WTC11 (cell line): ENCODE results near the gene SEZ6L.

Experiments
- CREM ChIP-seq: sonication (generic); formaldehyde crosslinking; IDR thresholded peaks from 2 replicates; pipeline ENCODE4 v1.8.1; 2022; ENCODE audit warnings: mild to moderate bottlenecking, missing genetic modification reagents, moderate library complexity
- CTCF ChIP-seq: fragments of 200-600 bp; IDR thresholded peaks from 2 replicates; pipeline ENCODE4 v1.8.0; 2022; ENCODE audit warnings: antibody characterized with exemption
- E2F4 ChIP-seq: sonication (generic); formaldehyde crosslinking; IDR thresholded peaks from 2 replicates; pipeline ENCODE4 v1.8.1; 2022; ENCODE audit warnings: low read depth, mild to moderate bottlenecking, moderate library complexity, missing genetic modification reagents, borderline replicate concordance
- ETV6 ChIP-seq: sonication (generic); formaldehyde crosslinking; IDR thresholded peaks from 2 replicates; pipeline ENCODE4 v1.8.1; 2022; ENCODE audit warnings: mild to moderate bottlenecking, missing genetic modification reagents

- TF ChIP-seq ETV6 (CRISPR knock-in tag) (no peak), CTCF (no peak), E2F4 (no peak), CREM (no peak)
Observed at GRCh38 chr22:26241361-26241760, 72.1 kb downstream of the SEZ6L start.
